ENCODE results near the gene SRC.
"Not testable (repeated sequence)": the region's sequence is repeated elsewhere in the genome, so short reads cannot be mapped to it uniquely, and the experiment has no call there.

SRC gene

DNA sequence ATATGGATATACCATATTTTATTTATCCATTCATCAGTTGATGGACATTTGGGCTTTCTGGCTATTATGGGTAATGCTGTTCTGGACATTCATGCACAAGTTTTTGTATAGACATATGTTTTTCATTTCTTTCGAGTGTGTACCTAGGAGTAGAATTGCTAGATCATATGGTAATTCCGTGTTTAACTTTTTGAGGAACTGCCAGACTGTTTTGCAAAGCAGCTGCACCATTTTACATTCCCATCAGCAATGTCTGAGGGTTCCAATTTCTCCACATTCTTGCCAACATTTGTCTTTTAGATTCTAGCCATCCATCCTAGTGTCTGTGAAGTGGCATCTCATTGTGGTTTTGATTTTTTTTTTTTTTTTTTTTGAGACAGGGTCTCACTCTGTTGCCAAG lies 20.8 kb downstream of the SRC start:
- no peak overlapping the region for H3K4me3 ChIP-seq (ENCODE audit: low read depth, low read length)
- in situ Hi-C loops (cut with HindIII; ENCODE audit: low sequenced_read_pairs), result no loop called here
- TF ChIP-seq, protein P1, sequence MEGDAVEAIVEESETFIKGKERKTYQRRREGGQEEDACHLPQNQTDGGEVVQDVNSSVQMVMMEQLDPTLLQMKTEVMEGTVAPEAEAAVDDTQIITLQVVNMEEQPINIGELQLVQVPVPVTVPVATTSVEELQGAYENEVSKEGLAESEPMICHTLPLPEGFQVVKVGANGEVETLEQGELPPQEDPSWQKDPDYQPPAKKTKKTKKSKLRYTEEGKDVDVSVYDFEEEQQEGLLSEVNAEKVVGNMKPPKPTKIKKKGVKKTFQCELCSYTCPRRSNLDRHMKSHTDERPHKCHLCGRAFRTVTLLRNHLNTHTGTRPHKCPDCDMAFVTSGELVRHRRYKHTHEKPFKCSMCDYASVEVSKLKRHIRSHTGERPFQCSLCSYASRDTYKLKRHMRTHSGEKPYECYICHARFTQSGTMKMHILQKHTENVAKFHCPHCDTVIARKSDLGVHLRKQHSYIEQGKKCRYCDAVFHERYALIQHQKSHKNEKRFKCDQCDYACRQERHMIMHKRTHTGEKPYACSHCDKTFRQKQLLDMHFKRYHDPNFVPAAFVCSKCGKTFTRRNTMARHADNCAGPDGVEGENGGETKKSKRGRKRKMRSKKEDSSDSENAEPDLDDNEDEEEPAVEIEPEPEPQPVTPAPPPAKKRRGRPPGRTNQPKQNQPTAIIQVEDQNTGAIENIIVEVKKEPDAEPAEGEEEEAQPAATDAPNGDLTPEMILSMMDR (IDR thresholded peaks at IDR 0.05; ENCODE audit: low read depth, low read length, missing control alignments), result no peak
- no peak for DNase-seq (ENCODE audit: low read depth)

DNA sequence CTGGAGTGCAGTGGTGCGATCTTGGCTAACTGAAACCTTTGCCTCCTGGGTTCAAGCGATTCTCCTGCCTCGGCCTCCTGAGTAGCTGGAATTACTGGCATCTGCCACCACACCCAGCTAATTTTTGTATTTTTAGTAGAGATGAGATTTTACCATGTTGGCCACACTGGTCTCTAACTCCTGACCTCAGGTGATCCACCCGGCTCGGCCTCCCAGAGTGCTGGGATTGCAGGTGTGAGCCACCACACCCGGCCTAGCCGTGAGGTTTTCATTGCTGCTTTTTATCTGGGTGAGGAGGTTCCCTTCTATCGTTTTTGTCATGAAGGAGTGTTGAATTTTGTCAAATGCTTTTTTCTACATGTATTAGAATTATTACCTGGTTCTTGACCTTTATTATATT lies 23.9 kb downstream of the SRC start:
- in situ Hi-C loops (cut with HindIII; ENCODE audit: low sequenced_read_pairs), result loop anchor here (5.0 kb wide), 1 partner anchor 43 kb away; no protein-coding TSS in a partner anchor
- TF ChIP-seq, protein P1 (IDR thresholded peaks at IDR 0.05; ENCODE audit: low read depth, low read length, missing control alignments), result no peak
- no peak for DNase-seq (ENCODE audit: low read depth)
- H3K4me3 ChIP-seq (ENCODE audit: low read depth, low read length), result no peak overlapping the region

DNA sequence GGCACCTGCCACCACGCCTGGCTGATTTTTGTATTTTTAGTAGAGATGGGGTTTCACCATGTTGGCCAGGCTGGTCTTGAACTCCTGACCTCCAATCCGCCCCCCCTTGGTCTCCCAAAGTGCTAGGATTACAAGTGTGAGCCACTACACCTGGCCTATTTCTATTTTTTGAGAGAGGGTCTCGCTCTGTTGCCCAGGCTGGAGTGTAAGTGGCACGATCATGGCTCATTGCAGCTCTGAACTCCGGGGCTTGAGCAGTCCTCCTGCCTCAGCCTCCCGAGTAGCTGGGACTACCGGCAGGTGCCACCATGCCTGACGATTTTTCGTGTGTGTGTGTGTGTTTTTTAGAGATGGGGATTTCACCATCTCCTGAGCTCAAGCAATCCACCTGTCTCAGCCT lies 25.9 kb downstream of the SRC start:
- not testable (repeated sequence) for DNase-seq (ENCODE audit: low read depth); H3K4me3 ChIP-seq (ENCODE audit: low read depth, low read length)
- in situ Hi-C loops (cut with HindIII; ENCODE audit: low sequenced_read_pairs), result loop anchor here (5.0 kb wide), 1 partner anchor 45 kb away; no protein-coding TSS in a partner anchor

DNA sequence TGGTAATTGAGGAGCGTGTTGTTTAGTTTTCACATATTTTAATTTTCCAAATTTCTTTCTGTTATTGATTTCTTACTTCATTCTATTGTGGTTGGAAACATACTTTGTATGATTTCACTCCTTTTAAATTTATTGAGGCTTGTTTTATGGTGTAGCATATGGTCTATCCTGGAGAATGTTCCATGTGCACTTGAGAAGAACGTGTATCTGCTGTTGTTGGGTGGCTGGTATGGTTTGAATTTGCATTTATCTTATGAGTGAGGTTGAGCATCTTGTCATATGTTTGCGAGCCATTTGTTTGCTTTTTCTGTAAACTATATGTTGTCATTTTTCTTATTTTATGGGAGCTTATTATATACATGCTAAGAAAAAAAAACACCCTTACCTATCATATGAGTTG lies 26.5 kb downstream of the SRC start:
- H3K4me3 ChIP-seq (ENCODE audit: low read depth, low read length), result no peak overlapping the region
- DNase-seq (ENCODE audit: low read depth), result no peak
- TF ChIP-seq, protein P1 (IDR thresholded peaks at IDR 0.05; ENCODE audit: low read depth, low read length, missing control alignments), result no peak
- in situ Hi-C loops (cut with HindIII; ENCODE audit: low sequenced_read_pairs), result loop anchor here (5.0 kb wide), 1 partner anchor 45 kb away; no protein-coding TSS in a partner anchor

DNA sequence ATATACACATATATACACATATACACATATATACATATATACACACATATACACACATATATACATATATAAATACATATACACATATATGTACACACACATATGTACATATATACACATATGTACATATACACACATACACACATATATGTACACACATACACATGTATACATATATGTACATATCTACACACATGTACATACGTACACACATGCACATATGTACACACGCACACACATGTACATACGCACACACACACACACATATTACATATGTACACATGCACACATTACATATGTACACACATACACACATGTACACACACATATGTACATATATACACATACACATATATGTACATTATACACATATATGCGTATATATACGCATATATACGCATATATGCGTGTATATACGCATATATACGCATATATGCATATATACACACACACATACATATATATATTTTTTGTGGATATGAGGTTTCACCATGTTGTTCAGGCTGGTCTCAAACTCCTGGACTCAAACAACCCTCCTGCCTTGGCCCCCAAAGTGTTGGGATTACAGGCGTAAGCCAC lies 27.2 kb downstream of the SRC start:
- H3K4me3 ChIP-seq (ENCODE audit: low read depth, low read length), result no peak overlapping the region
- in situ Hi-C loops (cut with HindIII; ENCODE audit: low sequenced_read_pairs), result loop anchor here (5.0 kb wide), 1 partner anchor 46 kb away; no protein-coding TSS in a partner anchor
- TF ChIP-seq, protein P1 (IDR thresholded peaks at IDR 0.05; ENCODE audit: low read depth, low read length, missing control alignments), result no peak
- no peak for DNase-seq (ENCODE audit: low read depth)

DNA sequence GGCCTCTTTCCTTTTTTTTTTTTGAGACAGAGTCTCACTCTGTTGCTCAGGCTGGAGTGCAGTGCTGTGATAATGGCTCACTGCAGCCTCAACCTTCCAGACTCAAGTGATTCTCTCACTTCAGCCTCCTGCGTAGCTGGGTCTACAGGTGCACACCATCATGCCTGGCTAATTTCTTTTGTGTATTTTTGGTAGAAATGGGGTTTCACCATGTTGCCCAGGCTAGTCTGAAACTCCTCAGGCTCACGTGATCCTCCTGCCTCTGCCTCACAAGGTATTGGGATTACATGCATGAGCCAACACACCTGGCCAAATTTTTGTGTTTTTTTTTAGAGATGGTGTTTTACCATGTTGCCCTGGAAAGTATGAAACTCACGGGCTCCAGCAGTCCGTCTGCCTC lies 29.3 kb downstream of the SRC start:
- TF ChIP-seq, protein P1 (IDR thresholded peaks at IDR 0.05; ENCODE audit: low read depth, low read length, missing control alignments), result no peak
- no peak overlapping the region for H3K4me3 ChIP-seq (ENCODE audit: low read depth, low read length)
- no peak for DNase-seq (ENCODE audit: low read depth)
- in situ Hi-C loops (cut with HindIII; ENCODE audit: low sequenced_read_pairs), result no loop called here

DNA sequence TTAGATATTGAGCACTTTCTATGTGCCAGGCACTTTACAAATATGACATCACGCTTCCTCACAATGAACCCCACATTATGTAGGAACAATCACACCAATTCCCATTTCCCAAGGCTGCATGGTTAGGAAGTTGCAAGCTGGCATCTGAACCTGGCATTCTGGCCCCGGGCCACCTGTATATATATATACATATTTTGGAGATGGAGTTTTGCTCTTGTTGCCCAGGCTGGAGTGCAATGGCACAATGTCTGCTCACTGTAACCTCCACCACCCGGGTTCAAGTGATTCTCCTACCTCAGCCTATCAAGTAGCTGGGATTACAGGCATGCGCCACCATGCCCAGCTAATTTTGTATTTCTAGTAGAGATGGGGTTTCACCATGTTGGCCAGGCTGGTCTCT lies 30.4 kb downstream of the SRC start:
- in situ Hi-C loops (cut with HindIII; ENCODE audit: low sequenced_read_pairs), result no loop called here
- DNase-seq (ENCODE audit: low read depth), result no peak
- TF ChIP-seq, protein P1 (IDR thresholded peaks at IDR 0.05; ENCODE audit: low read depth, low read length, missing control alignments), result no peak
- no peak overlapping the region for H3K4me3 ChIP-seq (ENCODE audit: low read depth, low read length)
